Ammon's horn (tissue), 1 donor: ENCODE measurements around the gene CPEB3.

Experiments used
- DNase-seq: peaks from one replicate; pipeline ENCODE4 v3.0.0-alpha.2; 2016; ENCODE audit warnings: low spot score

Gene CPEB3

DNA sequence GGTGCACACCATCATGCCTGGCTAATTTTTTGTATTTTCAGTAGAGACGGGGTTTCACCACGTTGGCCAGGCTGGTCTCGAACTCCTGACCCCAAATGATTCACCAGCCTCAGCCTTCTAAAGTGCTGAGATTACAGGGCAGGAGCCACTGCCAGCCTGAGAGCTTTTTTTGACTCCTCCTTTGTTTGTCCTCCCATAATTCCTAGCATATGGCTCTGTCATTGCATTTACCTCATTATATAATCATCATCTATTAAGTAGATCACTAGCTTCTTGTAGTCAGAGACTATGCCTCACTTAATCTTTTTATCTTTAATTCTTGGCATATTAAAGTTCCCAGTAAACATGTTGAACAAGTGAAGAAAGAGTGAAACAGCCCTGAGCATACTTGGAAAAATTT lies 82.1 kb downstream of the CPEB3 start:
- no peak for DNase-seq

DNA sequence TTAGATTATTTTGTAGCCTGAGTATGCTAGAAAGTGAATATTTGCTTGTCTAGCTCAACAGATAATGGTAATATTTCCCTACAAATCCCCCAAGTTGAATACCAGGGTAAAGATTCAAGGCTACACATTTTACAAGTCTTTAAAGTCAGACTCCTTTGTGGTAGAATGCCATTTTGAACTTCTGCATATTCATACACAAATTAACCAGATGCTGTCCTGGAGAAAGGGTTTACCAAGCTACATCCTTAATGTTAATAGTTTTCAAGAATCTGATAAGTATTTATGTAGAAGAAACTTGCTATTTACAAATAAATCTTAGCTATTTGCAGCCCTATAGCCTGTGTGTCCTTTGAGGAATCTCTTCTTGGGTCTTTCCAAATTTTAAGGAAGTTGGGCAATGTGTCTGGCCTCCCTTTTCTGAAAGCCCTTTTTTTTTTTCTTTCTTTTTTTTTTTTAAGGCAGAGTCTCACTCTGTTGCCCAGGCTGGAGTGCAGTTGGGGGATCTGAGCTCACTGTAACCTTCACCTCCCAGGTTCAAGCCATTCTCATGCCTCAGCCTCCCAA lies 82.6 kb downstream of the CPEB3 start:
- no peak for DNase-seq

DNA sequence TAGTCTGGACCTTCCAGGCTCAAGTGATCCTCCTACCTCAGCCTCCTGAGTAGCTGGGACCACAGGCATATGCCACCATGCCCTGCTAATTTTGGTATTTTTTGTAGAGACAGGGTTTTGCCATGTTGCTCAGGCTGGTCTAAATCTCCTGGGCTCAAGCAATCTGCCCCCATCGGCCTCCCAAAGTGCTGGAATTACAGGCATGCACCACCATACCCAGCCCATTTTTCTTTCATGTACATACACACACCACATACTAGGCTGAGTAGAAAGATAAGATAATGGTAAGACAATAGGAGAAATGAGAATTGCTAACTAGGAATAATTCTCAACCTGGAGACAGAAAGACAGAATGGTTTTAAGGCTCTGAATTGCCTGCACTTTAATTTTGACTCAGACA lies 83.8 kb downstream of the CPEB3 start:
- no peak for DNase-seq

DNA sequence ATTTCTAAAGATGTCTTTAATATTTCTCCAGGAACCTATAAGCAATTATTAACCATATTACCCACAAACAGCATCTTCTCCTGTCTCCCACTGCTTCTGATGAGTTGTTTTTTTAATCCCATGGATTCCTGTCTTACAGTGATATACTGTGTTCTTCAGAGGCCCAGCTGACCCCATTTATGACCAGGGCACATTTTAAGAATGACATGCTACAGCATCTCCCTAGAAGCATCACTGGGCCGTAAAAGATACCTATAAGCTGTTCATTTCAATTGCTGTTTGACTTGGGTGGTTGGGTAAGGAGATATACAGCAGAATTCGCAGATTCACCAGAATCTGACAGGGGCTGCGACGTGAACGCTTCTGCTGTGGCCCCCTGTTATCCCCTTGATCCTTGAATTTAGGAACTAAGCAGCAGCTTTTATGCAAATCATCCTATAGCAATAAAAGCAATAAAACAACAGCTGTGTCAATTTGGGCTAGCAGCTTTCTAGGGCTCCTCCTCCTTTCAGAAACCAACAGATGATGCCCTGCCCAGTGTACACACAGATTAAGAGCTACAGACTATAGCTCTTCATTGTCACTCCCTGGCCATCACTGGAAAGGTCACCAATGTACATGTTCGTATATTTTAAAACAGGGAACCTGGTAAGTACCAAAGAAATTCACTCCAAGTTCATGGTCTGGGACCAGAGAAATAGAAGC lies 86.8 kb downstream of the CPEB3 start:
- no peak for DNase-seq

DNA sequence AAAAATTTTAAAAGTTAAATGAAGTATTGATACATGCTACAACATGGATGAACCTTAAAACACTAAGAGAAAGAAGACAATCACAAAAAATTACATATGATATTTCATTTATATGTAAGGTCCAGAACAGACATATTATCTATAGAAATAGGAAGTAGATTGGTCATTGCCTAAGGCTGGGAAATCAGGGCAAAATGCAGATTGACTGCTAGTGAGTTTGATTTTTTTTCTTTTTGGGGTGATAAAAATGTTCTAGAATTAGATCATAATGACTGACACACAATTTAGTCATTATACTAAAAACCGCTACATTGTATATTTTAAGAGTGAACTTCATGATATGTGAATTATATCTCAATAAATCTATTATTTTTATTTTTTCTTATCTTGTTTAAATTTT lies 88.3 kb downstream of the CPEB3 start:
- no peak for DNase-seq

DNA sequence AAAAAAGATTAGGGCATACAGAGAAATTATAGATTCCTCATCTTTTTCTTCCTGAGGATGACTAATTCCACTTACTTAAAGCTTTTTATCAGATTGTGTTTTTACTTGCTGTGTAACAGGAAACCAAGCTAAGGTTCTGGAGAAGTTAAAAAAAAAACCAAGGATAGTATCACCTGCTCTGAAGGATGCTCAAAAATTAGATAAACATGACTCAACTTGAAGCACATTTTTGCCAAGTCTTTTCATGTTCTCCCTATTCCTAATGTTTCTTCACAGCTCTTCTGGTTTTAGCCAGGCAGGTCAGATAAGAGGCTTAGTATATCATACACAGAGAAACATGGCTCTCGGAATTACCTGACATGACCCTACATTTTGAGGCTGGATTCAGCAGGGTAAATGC lies 90.3 kb downstream of the CPEB3 start:
- DNase-seq, result no peak

DNA sequence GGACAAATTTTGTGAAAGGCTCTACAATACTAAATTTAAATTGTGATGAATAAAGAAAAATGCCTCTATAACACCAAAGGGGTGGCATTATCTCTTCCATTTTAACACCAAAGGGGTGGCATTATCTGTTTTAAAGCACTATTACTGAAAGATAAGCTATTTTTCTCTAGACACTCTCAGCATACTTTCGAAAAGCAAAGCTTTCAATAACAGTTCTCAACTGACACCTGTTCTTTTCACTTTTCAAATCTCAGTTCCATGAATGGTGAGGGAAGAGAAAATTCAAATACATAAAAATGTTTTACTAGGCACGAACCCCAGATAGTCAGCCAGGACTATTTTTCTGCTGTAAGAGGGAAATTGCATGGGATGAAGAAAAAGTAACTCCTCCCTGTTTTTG lies 103.8 kb downstream of the CPEB3 start:
- no peak for DNase-seq

DNA sequence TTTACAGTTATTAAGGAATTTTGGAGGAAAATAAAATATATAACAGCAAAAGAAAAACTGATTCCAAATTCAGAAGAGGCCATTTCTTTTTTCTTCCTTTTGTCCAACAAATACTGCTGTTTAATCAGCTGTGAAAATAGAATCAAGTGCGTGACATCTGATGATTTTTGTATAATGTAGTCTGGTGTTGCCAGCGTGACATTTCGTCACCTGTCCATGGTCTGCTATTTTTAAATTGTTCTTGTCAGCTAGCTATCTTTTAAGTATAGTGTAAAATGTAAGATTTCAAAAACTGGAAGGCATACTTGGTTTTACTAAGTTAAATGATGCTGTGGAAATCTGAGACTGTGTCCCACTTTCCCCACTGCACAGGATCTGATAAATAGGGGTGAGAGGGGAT lies 105.9 kb downstream of the CPEB3 start:
- no peak for DNase-seq

DNA sequence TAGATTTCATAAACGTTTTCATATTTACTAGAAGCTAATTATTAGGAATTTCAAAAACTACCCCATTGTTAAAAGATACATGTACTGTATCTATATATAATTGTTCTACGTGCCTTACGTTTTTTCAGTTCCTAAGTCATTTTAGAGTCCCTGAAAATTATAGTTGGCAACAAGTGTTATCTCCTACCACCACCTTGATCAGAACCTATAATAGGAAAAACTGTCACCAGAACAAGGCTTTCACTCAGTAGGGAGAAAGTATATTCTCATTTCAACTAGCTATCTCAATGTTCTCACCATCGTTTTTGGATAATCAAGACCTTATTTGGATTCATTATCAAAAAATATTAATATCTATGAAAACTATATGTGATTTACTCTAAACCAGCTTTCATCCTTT lies 107.7 kb downstream of the CPEB3 start:
- DNase-seq, result no peak

DNA sequence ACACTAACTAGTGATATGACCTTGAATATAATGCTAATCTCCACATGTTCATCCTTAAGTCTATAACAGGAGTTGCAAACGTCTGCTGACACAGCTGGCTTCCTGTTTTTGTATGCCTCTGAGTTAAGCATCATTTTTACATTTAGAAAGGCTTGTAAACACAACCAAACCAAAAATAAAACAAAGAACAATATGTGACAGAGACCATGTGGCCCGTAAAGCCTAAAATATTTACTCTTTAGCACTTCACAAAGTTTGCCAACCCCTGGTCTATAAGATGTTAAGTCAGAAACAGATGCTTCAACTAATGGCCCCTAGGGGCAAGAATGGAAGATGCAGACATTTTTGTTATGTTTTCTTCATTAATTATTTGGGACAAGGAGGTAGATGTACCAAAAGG lies 109.3 kb downstream of the CPEB3 start:
- no peak for DNase-seq

DNA sequence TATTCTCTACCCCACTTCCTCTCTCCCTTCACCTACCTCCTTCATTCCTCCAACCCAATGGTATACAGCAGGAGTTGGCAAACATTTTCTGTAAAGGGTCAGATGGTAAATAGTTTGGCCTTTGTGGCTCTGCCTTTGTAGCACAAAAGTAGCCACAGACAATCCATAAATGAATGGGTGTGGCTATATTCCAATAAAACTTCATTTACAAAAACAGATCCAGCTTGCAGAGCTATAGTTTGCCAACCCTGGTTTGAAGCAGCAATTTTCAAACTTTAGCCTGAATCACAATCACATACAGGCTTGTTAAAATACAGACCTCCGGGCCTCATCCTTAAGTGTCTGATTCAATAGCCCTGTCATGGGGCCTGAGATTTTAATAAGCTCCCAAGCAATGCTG lies 110.5 kb downstream of the CPEB3 start:
- no peak for DNase-seq

DNA sequence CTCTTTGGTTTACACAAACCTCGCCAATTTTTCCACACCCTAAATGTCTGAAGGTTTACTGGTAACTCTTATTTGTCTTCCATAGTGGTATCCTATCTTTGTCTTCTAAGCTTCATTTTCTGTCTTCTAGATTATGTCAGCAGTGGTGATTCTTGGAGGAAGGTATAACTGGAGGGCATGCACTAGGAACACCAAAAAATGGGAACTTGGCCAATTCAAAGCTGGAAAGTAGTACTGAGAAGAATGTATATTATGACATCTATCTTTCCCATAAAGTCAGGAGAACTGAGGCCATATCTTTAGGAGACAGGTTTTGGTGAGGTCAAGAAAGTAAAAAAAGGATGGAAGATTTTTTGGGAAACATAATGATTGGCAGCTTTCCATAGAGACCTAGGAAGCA lies 113.3 kb downstream of the CPEB3 start:
- no peak for DNase-seq

DNA sequence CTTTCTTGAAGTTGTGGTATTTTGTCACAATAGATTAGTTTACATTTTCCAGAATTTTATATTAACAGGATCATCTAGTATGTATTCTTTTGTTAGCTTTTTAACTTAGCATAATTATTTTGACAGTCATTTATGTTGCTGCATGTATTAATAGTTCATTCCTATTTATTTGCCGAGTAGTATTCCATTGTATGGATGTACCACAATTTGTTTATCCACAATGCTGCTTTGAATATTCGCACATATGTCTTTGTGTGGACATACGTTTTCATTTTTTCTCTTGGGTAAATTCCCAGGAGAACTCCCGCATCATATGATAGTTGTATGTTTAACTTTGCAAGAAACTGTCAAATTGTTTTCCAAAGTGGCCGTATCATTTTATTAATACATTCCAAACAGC lies 115.7 kb downstream of the CPEB3 start:
- no peak for DNase-seq

DNA sequence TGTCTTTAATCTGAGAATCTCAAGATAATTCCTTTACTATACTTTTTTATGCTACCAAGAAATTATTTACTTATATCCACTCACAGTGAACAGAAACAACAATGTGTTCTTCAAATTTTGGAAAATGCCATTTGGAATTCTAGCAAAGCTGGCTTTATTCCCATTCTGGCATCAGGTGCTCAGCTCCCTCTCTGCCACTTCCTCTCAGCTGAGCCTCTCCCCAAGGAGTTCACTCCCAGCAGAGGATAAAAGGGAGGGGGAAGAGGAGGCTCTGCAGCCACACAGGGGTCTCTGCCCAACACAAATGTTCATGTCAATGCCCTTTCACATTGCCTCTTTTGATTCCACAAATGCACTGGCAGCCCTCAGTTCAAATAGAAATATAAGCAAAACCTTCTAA lies 116.9 kb downstream of the CPEB3 start:
- no peak for DNase-seq

DNA sequence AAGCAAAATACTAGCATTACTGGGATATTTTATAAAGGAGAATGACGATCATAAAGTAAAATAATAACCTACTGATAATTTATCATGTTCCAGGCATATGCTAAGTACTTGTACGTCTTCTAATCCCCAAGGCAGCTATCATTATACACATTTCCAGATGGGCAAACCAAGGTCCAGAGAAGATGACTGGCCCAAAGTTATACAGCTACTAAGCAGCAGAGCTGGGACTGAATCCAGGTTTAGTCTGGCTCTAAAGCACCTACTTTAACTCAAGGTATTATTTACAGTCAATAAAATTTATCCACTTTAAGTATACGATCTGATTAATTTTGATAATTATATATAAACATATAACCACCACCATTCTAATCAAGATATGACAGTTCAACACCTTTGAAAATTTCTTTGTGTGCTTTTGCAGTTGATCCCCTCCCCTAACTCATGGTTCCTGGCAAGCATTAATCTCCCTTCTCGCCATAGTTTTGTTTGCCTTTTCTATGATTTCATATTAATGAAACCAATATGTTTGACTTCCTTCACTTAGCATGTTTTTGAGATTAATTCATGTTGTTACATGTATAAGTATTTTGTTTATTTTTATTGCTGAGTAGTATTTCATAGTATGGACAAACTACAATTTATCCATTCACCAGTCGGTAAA lies 126.7 kb downstream of the CPEB3 start:
- no peak for DNase-seq

DNA sequence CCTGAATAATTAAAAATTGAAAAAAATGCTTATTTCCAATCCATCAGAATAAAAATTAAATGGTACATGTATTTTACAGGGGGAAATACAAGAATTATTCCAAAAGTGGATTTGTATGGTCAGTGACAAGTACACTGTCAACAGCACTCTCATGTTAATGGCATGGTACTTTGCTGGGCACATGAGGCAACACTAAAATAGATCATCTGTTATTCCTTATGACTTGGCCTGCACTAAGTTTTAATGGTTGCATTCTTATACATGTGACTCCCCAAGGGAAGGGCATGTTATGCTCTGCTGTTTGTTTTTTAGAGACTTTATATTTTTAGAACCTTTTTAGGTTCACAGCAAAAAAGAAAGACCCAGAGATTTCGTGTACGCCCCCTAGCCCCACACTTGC lies 128.3 kb downstream of the CPEB3 start:
- DNase-seq, result no peak

DNA sequence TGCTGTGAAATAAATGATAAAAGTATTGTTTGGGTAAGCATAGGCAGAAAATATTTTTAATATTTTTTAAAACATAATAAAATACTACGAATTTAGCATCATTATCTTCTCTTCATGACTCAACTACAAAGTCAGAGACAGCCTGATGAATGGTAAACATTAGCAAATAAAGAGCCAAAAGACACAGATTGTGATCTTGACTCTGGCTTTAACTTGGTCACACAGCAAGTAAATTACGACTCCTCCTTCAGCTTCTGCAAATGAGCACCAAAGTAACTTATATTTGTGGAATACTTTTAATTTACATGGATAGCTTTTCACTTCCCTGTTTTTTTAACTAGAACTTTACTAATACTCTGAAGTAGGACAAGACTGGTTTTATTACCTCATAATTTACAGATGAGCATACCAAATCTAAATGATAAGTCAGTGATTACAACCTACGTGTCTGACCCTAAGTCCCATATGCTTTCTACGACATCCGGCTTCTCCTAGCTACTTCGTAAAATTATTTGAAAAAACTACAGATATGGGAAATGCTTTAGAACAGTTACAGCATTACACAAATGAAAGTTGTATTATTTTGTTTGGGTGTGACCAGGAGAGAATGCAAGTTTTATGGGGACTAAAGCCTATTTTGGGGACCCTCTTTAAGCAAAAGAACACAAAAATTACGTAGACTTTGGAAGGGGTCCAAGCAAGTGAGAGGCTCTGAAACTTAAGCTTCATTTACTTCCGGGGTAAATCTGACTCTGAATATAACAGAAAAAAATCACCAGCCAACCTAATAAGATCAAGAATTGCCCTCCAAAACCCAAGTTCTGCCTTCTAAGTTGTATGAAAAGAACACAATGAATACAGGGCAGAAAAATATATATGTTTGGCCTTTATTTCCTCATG lies 133.8 kb downstream of the CPEB3 start:
- DNase-seq, result no peak

DNA sequence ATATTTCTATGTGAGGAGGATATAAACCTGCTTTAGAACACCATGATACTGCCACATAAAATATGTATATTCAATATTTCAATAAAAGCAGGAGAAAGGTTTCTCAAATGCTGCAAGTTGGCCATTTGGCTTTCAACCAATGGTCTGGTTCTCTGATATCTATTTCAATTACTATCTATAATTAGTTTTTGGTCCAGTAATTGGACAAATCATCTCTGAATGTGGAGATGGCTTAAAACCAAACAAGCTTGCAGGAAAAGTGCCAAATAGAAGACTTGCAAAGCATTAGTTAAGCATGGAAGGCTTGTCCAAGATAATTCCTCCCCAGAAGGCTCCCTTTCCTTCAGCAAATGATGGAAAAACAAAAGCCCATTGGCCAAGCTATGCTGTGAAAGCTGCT lies 140.1 kb downstream of the CPEB3 start:
- no peak for DNase-seq

DNA sequence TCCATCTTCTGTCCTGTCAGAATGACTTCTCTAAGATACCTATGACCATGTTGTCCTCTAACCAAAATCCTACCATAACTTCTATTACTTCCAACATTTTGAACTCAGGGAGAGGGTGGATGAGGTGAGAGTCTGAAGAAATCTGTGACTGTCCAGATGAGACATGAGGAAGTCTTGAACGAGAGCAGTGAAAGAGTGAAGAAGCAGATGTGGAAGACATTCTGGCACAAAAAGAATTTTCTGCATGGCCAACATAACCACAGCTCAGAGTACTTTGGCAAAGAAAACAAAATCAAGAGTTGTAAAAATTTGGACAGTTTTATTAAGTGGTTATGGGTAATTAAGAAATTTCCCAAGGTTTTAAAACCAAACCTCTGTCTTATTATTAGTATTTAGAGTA lies 141.6 kb downstream of the CPEB3 start:
- DNase-seq, result no peak

DNA sequence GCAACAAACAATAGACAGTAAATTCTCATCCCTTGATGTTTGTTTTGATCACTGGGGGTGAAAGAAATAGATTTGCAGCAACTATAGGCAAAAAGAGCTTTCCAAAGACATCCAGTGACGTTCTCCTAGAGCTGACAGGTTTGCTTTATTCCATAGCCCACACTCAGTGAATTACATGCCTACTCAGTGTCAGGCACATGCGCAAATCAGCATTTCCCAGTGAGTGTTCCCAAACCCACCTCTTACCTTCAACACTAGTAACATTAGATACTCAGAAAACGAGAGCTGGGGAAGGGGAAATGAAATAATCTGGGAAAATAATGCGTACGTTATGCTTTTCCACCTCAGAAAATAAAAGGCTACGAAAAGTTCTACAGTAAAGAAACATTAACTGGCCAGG lies 144.1 kb downstream of the CPEB3 start:
- no peak for DNase-seq

DNA sequence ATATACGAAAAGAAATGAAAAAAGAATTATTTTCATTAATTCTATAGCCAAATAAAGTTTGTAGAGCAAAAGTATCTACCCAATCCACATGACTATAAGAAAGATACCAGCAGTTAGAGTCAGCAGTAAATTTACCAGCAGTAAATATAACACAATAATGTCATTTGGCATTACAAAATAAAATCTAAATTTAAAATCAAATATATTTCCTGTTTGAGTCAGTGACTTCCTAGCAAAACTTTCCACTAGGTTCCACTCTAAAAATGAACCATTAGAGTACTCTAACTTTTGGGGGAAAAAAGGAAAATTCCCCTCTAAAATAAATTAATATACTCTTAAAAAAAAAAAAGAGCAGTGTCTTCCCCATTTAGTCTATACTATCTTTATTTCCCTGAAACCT lies 144.8 kb downstream of the CPEB3 start:
- DNase-seq, result no peak

DNA sequence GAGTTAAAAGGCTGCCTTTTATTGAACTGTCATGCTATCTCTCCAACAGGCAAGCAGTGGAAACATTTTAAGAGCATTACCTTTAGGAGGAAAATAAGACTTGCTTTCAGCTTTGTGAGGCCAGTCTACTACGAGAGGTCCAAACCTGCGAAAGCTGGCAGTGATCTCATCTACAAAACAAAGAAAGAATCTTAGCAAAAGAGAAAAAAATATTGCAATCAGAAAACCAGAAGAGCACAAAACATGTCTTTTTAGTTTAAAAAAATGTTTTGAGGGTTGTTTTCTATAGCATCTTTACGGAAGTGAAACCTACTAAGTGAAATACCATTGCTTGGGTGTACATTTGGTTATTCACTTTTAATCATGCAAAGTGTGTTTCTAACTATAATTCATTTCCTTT lies 147.9 kb downstream of the CPEB3 start:
- no peak for DNase-seq

DNA sequence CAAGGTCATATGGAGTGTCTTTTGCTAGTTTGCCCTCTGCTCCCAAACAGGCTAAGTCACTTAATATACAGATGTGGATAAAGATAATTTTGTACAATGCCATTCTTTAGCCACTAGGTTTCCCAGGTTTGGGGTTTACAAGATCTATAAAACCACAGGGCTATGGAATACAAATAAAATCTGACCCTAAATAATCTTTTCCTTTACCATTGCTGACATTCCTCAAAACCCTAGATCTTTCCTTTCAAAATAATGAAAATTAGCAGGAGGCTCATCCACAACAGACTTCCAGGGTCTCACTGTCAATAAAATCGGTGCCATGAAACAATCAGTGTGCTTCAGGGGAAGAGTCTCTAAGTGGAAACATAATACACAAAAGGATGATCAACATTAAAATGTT lies 148.4 kb downstream of the CPEB3 start:
- DNase-seq, result no peak
